Germinal center (tissue), 1 donor: ENCODE data around the gene HOXA3.

Source experiments
- DNase-seq: peaks from one replicate; pipeline ENCODE4 v3.0.0; 2012; ENCODE audit warnings: mixed read lengths, low spot score

Gene HOXA3

DNA sequence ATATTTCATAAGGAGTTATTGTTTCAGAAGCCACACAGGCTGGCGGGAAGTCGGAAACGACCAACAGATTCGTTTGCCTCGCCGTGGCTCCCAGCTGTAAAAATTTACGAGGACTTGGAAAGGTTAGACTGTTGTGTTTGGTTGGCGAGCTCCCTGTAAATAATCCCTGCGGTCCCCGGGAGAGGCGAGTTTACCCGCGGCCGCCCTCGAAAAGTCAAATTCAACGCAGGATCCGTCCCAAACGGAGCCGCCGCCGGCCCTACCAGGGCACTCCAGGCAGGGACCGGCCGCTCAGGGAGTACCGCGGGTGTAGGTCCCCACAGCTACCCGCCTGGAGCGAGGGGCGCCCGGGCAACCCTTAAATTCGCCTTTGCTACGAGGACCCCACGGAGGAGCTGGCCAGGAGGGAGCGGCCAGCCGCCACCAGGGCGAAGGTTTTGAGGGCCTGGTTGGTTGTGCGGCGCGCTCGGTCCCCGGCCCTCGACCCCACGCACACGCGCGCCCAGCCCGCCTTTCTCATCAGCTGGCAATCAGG, 13.7 kb upstream of the HOXA3 start:
- no peak for DNase-seq

GRCh38 chr7:27165089-27165995, 13.0 kb upstream of the HOXA3 start, which contains the start of gene HOXA9:
HOXA9 (minus strand) TSS chr7:27165537; CDS start chr7:27165457, 80 bp downstream.
- DNase-seq: no peak

DNA sequence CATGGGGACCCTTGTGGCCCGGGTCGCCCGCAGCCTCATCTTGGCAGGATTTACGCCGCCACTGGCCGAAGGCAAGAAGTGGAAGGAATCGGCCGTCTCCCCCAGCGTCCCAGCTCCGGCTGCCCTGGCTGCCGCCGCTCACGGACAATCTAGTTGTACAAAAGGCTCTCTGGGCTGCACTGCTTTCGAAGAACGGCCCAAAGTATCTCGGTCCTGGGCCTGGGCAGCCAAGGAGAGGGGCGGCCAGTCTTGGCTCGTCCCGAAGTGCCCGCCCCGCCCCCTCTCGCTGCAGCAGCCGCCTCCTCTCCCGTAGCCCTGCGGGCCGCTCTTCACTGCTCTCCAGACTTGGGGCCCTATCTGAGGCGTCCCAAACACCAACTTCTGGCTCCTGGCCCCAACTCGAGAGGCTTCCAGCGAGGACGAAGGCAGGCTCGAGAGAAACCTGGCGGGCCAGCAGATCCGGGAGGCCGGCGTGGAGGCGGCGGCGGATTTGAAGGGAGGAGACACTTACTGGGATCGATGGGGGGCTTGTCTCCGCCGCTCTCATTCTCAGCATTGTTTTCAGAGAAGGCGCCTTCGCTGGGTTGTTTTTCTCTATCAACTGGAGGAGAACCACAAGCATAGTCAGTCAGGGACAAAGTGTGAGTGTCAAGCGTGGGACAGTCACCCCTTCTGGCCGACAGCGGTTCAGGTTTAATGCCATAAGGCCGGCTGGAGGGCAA, 12.1 kb upstream of the HOXA3 start:
- no peak for DNase-seq

DNA sequence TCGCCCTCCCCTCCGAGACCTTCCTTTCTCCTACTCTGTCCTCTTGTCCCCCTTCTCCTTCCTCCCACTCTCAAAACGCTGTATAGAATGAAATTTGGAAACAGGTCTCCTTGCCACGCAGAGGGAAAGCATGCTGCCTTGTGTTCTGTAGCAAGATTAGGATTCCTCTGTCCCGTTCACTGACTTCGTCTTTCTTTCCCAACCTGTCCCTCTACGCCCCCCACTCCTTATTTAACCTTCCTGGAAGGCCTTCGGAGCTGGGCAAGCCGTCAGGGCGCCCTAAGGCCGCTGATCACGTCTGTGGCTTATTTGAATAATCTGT, 11.6 kb upstream of the HOXA3 start:
- DNase-seq: no peak

DNA sequence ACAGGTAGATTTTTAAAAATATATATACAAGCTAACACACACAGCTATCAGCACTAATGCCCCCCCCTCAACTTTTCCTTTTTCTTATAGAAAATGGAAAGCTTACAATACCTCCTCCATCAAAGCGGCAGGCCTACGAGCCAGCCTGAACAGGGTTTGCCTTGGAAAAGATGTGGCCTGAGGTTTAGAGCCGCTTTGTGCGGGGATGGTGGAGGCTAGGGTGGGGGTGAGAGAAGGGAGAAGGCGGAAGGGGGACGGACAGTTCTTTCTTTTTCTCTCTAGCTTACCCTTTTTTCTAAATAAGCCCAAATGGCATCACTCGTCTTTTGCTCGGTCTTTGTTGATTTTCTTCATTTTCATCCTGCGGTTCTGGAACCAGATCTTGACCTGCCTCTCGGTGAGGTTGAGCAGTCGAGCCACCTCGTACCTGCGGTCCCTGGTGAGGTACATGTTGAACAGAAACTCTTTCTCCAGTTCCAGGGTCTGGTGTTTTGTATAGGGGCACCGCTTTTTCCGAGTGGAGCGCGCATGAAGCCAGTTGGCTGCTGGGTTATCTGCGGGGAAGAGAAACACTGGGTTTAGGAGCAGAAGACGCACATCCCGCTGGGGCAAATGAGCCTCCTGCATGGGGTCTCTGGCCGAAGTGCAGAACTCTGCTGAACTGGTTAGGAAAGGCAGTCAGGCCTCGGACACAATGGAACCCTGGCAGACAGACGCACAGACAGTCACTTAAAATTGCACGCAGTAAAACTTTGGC, 11.1 kb upstream of the HOXA3 start:
- no peak for DNase-seq

- no peak for DNase-seq
Measured at GRCh38 chr7:27162561-27163287, 10.3 kb upstream of the HOXA3 start.

GRCh38 chr7:27161721-27162560, 9.6 kb upstream of the HOXA3 start:
- DNase-seq: no peak

DNA sequence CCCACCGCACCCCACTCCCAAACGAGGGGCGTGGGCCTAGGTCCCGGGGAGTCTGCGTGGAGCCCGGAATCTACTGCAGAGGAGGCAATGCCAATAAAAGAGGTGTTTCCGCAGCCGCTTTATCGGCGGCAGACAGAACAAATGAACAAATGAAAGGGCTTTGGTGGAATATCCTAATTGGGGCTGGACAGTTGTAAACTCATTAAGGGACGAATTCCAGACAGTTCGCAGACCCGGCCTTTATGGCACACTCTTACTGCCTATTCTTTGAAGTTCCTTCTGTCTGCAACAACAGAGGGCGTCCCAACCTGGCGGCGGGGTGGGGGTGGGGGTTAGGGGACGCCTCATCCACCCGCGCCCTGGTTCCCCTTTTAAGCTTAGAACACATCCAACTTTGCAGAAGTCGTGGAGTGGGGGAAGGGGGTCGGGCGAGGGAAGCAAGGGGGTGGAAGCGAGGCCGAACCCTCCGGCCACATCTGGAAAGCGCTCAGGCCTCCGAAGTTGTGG, 8.9 kb upstream of the HOXA3 start:
- no peak for DNase-seq

DNA sequence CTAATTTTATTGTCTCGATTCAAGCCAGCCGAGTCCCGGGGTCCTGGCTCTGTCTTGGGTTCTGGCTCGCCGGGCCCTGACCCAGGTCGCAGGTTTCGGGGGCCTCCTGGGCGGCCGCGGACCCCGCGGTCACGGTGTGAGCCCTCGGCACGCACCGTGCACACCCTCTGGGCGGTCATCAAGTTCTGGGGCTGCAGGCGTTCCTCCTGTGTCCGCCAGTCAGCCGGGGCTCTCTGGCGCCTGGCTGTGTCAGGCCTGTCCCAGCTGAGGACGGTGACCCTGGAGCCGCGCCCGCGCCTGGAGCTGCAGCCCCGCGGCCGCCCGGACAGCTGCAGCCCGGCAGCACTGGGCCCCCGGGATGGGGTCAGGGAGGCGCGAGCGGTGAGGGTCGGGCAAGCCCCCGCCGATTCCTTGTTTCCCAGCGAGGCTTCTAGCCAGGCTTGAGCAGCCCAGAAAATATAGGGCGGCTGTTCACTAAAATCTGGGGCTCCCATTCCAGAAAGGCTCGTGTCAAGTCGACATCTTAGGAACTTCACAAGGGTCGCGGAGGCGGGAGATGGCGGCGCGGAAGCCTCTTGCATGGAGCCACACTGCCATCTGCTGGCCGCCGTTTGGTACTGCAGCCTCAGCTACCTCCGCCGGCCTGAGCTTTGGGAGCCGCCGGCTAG, 8.3 kb upstream of the HOXA3 start:
- DNase-seq: peak; percentile 81

- DNase-seq: no peak
Measured at GRCh38 chr7:27160145-27160545, 7.8 kb upstream of the HOXA3 start.

GRCh38 chr7:27159266-27160144, 7.1 kb upstream of the HOXA3 start:
- no peak for DNase-seq

DNA sequence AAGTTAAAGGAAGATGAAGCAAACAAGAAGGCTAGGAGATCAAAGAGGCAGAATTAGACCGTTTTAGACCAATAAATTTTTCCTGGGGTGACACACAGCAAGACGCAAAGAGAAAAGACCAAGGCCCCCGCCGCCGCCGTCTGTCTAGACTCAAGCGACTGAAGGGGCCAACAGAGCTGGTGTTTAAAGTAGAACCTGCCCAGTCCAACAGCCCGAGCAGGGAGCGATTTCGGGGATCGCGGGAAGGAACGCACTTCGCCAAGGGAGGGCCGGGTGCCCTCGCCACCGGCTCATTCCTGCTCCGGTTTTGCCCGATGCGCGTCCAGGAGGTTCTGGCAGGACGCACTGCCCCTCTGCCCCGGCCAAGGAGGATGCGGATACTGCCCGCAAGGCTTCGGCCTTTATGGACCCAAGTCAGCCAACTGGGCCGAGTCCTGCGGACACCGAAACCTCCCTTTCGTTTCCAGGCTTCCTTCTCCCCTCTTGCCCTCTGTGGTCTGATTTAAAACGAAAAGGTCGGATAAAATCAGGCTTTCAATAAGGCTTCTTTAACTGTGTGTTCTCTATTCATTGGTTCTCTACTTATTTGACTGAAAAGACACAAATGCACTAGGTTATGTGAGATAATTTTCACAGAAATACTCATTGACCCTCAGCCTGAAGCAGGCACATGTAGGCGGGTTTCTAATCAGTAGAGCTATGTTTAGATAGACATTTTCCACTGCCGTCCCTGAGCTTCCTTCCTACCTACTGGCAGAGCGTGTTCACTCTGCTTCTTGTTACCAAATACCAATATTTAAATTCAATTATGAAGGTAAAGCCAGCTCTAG, 6.3 kb upstream of the HOXA3 start:
- no peak for DNase-seq

DNA sequence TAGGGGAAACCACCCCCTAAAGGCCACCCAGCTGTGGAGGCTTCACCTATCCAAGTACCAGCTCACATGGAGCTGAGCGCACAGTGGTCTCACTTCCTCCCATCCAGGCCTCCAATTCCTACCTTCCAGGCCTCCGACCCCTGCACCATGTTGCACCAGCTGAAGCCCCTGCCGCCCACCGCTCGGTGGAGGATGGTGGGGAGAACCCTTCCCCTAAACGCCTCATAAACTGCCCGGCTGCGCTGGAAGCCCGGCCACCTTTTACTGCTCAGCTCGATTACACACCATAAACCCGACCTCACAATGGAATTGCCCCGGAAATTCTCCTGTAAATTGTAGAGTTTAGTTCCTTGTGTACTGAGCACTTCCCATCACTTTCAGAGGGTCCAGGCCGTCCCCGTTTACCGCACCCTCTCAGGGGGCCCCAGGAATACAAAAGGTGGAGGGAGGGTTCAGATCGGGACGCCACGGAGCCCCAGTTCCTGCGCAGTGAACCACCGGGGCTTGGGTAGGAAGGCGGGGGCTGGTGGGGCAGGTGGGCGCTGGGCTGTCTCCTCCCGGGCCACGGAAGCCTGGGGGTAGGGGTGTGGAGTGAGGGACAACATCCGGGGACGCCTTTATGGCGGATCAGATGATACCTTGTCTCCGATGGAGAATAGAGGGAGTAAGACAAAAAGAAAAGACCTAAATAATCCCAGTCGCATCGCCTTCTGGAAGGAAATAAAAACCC, 5.5 kb upstream of the HOXA3 start:
- DNase-seq: no peak

GRCh38 chr7:27156916-27157701, 4.7 kb upstream of the HOXA3 start:
- DNase-seq: no peak

- DNase-seq: no peak
Measured at GRCh38 chr7:27156508-27156898, 4.1 kb upstream of the HOXA3 start, which contains the start of gene HOXA7. HOXA7 (minus strand) TSS chr7:27156675; CDS start chr7:27156545, 130 bp downstream.

DNA sequence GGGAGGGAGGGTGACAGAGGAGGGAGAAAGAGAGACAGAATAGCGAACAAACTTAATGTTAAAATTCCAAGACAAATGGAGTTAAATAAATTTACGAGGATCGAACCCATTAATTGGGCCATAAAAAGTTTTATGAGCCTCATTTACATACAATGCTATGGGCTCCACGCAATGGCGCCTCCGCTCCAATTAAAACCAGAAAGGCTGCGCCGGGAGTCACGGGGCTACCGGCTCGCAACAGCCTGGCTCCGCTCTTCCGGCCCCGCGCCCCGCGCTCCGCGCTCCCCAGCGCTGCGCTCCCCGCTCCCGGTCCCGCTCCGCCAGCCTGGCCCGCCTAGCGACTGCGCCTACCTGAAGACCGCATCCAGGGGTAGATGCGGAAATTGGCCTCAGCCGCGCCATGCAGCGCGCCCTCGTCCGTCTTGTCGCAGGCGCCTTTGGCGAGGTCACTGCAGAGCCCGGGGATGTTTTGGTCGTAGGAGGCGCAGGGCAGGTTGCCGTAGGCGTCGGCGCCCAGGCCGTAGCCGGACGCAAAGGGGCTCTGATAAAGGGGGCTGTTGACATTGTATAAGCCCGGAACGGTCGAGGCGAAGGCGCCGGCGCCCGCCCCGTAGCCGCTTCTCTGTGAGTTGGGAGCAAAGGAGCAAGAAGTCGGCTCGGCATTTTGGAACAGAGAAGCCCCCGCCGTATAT, 3.6 kb upstream of the HOXA3 start:
- DNase-seq: no peak
